Measurements from ENCODE around the gene PTPRK.

Gene PTPRK

DNA sequence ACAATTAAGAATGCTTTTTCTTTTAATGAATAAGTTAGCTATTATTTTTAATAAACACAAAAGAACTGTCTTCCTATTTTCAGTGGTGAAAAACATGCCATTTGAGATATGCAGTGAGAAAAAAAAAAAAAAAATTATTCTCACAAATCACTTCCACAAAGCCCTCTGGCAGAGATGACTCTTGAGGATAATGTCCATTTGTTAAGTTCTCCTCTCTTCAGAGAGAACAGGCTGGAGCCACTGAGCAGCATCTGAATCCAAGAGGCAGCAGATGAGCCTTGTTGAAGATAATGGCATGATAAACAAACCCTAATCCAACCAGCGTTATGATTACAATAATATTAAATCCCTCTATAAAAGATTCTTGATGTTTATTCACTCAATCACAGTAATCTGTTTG lies 105.0 kb downstream of the PTPRK start:
- Histone ChIP-seq H3K27ac (no peak overlapping the region), H3K9me3 (ENCODE audit: severe bottlenecking) (no peaks in the 10 kb centered on the region), H3K4me3 (ENCODE audit: low read depth, low read length) (no peak overlapping the region), H3K36me3 (no peaks in the 10 kb centered on the region), H3K27me3 (ENCODE audit: insufficient read depth, low read depth, severe bottlenecking) (no peaks in the 10 kb centered on the region)
- no peak for DNase-seq
- TF ChIP-seq, protein P1, sequence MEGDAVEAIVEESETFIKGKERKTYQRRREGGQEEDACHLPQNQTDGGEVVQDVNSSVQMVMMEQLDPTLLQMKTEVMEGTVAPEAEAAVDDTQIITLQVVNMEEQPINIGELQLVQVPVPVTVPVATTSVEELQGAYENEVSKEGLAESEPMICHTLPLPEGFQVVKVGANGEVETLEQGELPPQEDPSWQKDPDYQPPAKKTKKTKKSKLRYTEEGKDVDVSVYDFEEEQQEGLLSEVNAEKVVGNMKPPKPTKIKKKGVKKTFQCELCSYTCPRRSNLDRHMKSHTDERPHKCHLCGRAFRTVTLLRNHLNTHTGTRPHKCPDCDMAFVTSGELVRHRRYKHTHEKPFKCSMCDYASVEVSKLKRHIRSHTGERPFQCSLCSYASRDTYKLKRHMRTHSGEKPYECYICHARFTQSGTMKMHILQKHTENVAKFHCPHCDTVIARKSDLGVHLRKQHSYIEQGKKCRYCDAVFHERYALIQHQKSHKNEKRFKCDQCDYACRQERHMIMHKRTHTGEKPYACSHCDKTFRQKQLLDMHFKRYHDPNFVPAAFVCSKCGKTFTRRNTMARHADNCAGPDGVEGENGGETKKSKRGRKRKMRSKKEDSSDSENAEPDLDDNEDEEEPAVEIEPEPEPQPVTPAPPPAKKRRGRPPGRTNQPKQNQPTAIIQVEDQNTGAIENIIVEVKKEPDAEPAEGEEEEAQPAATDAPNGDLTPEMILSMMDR (IDR thresholded peaks at IDR 0.05; ENCODE audit: low read depth, low read length): no peak

DNA sequence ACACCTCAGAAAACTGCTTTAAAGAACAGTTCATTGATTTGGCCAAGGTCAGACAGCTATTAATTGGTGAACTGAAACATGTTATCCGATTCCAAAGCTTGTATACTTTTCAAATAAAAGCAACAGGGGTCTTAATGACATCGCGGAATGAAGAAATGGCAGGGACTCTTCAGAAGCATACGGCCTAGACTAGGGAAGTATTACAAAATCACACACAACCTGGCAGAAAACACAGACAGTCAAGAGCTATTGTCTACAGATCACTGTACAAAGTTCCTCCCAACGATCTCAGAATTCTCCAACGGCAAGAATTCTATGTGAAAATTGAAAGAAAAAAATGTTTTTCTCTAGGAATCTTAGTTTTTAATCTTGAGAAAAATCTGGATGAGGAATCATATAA lies 105.5 kb downstream of the PTPRK start:
- Histone ChIP-seq H3K27ac (no peak overlapping the region), H3K36me3 (no peaks in the 10 kb centered on the region), H3K9me3 (ENCODE audit: severe bottlenecking) (no peaks in the 10 kb centered on the region), H3K4me3 (ENCODE audit: low read depth, low read length) (no peak overlapping the region), H3K27me3 (ENCODE audit: insufficient read depth, low read depth, severe bottlenecking) (no peaks in the 10 kb centered on the region)
- TF ChIP-seq, protein P1 (IDR thresholded peaks at IDR 0.05; ENCODE audit: low read depth, low read length): no peak
- no peak for DNase-seq

DNA sequence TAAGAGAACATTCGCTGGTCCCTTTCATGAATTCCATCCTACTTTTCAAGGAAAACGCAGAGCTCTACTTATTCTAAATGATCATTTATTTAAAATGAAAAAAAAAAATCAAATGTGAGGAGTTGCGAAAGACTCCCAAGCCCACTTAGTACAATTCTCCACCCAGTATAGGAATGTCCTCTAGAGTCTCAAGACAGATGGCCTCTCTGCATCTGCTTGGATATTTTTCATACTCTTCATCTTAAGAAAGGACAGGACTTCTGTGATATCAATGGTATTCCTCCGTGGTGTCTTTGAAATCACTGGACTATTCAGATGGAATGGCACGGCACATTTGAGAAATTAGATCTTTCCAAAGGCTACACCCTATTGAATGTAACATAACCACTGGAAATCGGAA lies 107.1 kb downstream of the PTPRK start:
- H3K4me3 ChIP-seq (ENCODE audit: low read depth, low read length): no peak overlapping the region
- no peaks in the 10 kb centered on the region for H3K36me3 ChIP-seq
- no peaks in the 10 kb centered on the region for H3K27me3 ChIP-seq (ENCODE audit: insufficient read depth, low read depth, severe bottlenecking)
- no peak overlapping the region for H3K27ac ChIP-seq
- TF ChIP-seq, protein P1 (IDR thresholded peaks at IDR 0.05; ENCODE audit: low read depth, low read length): no peak
- no peaks in the 10 kb centered on the region for H3K9me3 ChIP-seq (ENCODE audit: severe bottlenecking)
- no peak for DNase-seq

DNA sequence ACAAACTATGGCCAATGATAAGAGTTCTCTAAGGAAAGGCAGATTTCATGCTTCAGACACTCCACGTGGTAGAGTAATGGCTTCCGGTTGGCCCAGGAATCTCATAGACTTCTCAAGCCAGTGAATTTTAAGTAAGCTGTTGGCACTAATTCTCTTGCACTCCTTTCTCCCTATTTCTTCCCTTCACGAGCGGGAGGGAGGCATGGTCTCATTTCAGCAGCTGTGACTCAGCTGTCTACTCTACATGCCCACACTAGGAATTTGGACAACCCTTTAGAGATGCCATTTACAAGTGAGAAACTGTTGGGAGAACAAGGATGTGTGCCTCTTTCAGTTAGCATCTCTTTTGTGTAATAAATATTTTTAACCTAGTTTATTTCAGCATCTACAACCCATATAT lies 107.7 kb downstream of the PTPRK start:
- Histone ChIP-seq H3K27ac (no peak overlapping the region), H3K27me3 (ENCODE audit: insufficient read depth, low read depth, severe bottlenecking) (no peaks in the 10 kb centered on the region), H3K36me3 (no peaks in the 10 kb centered on the region), H3K9me3 (ENCODE audit: severe bottlenecking) (no peaks in the 10 kb centered on the region), H3K4me3 (ENCODE audit: low read depth, low read length) (no peak overlapping the region)
- DNase-seq: no peak
- TF ChIP-seq, protein P1 (IDR thresholded peaks at IDR 0.05; ENCODE audit: low read depth, low read length): no peak

DNA sequence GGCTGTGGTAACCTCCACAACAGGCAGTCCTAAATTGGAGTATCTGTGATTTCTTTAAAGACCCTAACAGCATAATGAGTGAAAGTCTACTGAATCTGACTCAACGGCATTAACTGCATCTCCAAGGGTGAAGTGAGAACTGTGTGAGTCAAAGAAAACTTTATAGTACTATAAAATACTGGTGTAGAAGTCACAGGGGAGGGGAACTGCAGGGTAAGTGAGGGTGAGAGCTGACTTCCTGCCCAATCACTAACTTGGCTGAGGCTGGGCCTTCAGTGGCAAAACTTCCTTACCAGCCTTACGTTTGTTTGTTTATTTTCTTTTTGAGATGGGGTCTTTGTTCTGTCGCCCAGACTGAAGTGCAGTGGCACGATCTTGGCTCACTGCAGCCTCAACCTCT lies 109.8 kb downstream of the PTPRK start:
- no peak for DNase-seq

DNA sequence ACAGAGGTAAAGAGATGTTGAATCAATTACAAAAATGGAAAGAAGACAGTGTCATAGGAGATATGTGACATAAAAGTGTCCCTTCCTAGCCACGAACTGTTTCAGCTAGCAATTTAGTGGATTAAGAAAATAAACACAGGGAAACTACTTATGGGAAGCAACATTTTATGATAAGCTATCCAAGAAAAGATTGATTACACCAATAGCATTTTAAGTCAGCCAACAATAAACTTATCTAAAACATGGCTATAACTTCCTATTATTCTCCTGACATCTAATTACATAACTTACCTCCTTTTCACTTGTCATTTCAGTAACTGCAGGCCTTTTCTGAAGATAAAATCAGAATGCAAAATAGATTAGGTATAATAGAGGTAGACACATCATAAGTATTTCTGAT lies 111.4 kb downstream of the PTPRK start:
- Histone ChIP-seq H3K4me3 (ENCODE audit: low read depth, low read length) (no peak overlapping the region), H3K36me3 (no peaks in the 10 kb centered on the region), H3K9me3 (ENCODE audit: severe bottlenecking) (no peaks in the 10 kb centered on the region), H3K27me3 (ENCODE audit: insufficient read depth, low read depth, severe bottlenecking) (no peaks in the 10 kb centered on the region), H3K27ac (no peak overlapping the region)
- no peak for DNase-seq
- TF ChIP-seq, protein P1 (IDR thresholded peaks at IDR 0.05; ENCODE audit: low read depth, low read length): no peak

More for the DNA sequence above, 109.8 kb downstream of the PTPRK start:
- Histone ChIP-seq H3K9me3 (ENCODE audit: severe bottlenecking) (no peaks in the 10 kb centered on the region), H3K27me3 (ENCODE audit: insufficient read depth, low read depth, severe bottlenecking) (no peaks in the 10 kb centered on the region), H3K36me3 (no peaks in the 10 kb centered on the region), H3K27ac (no peak overlapping the region), H3K4me3 (ENCODE audit: low read depth, low read length) (no peak overlapping the region)
- TF ChIP-seq, protein P1 (IDR thresholded peaks at IDR 0.05; ENCODE audit: low read depth, low read length): no peak
